Measurements from ENCODE around the gene KLHL35.

DNA sequence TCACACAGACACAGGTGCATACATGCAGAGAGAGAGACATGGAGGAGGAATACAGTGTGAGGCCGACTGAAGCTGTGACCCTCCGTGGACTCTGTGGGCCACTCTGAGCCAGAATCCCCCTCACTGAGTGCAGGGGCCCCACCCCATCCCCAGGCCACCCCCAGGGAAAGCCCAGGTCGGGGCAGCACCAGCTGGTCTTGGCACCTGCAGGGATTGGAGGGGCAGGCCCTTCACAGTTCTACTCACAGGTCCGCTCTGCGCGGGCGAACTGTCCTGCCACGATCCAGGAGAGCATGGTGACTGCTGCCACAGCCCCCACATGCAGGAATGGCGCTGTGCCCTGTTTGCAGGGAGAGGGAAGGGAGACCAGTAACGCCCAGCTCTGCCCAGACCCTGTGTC, 16.3 kb upstream of the KLHL35 start:
- TF ChIP-seq, protein P1, sequence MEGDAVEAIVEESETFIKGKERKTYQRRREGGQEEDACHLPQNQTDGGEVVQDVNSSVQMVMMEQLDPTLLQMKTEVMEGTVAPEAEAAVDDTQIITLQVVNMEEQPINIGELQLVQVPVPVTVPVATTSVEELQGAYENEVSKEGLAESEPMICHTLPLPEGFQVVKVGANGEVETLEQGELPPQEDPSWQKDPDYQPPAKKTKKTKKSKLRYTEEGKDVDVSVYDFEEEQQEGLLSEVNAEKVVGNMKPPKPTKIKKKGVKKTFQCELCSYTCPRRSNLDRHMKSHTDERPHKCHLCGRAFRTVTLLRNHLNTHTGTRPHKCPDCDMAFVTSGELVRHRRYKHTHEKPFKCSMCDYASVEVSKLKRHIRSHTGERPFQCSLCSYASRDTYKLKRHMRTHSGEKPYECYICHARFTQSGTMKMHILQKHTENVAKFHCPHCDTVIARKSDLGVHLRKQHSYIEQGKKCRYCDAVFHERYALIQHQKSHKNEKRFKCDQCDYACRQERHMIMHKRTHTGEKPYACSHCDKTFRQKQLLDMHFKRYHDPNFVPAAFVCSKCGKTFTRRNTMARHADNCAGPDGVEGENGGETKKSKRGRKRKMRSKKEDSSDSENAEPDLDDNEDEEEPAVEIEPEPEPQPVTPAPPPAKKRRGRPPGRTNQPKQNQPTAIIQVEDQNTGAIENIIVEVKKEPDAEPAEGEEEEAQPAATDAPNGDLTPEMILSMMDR (IDR thresholded peaks at IDR 0.05): no peak
- TF ChIP-seq POLR2A (IDR thresholded peaks at IDR 0.05): no peak
